ENCODE measurements around the gene ARSK.

ARSK gene

GRCh38 chr5:95554331-95554646 is 612 bp upstream of the ARSK start:
- H3K36me3 ChIP-seq (ENCODE audit: insufficient read depth, low read length): peaks cover 16% of the 10 kb centered on the region; the same call in 1 of the 2 replicates

GRCh38 chr5:95555553-95555952 is 652 bp downstream of the ARSK start:
- peaks cover 32% of the 10 kb centered on the region for H3K79me2 ChIP-seq (ENCODE audit: insufficient read depth, low read length)
- peak overlapping the region; percentile 85 for H3K9ac ChIP-seq (ENCODE audit: low read length)
- TF ChIP-seq EZH2 (IDR thresholded peaks at IDR 0.05; ENCODE audit: borderline replicate concordance, low read length): no peak
- TF ChIP-seq, protein P1, sequence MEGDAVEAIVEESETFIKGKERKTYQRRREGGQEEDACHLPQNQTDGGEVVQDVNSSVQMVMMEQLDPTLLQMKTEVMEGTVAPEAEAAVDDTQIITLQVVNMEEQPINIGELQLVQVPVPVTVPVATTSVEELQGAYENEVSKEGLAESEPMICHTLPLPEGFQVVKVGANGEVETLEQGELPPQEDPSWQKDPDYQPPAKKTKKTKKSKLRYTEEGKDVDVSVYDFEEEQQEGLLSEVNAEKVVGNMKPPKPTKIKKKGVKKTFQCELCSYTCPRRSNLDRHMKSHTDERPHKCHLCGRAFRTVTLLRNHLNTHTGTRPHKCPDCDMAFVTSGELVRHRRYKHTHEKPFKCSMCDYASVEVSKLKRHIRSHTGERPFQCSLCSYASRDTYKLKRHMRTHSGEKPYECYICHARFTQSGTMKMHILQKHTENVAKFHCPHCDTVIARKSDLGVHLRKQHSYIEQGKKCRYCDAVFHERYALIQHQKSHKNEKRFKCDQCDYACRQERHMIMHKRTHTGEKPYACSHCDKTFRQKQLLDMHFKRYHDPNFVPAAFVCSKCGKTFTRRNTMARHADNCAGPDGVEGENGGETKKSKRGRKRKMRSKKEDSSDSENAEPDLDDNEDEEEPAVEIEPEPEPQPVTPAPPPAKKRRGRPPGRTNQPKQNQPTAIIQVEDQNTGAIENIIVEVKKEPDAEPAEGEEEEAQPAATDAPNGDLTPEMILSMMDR (IDR thresholded peaks at IDR 0.05; ENCODE audit: low read length): no peak

More at GRCh38 chr5:95554331-95554646, 612 bp upstream of the ARSK start:
- H3K4me1 ChIP-seq (ENCODE audit: insufficient read depth, low read length, severe bottlenecking): peaks cover 21% of the 10 kb centered on the region
- no peaks in the 10 kb centered on the region for H3K9me3 ChIP-seq (ENCODE audit: low read length)
- no peak overlapping the region for H2AFZ ChIP-seq (ENCODE audit: low read length)
- H3K27me3 ChIP-seq (ENCODE audit: insufficient read depth, low read length): no peaks in the 10 kb centered on the region
- no peaks in the 10 kb centered on the region for H4K20me1 ChIP-seq (ENCODE audit: insufficient read depth, low read length)
- no peaks in the 10 kb centered on the region for H3F3A ChIP-seq (ENCODE audit: insufficient read depth, low read length)
- H3K4me3 ChIP-seq (ENCODE audit: low read depth, low read length, poor library complexity, severe bottlenecking): peak overlapping the region; percentile 86
- H3K79me2 ChIP-seq (ENCODE audit: insufficient read depth, low read length): peaks cover 32% of the 10 kb centered on the region
- H3K9ac ChIP-seq (ENCODE audit: low read length): peak overlapping the region; percentile 85
- peak overlapping the region; percentile 65 for H3K27ac ChIP-seq (ENCODE audit: low read depth, low read length, poor library complexity, severe bottlenecking)
- H3K9me2 ChIP-seq (ENCODE audit: low read depth, low read length): no peaks in the 10 kb centered on the region
- TF ChIP-seq, protein P1 (IDR thresholded peaks at IDR 0.05; ENCODE audit: low read length): no peak
- TF ChIP-seq EZH2 (IDR thresholded peaks at IDR 0.05; ENCODE audit: borderline replicate concordance, low read length): no peak
- H3K4me2 ChIP-seq (ENCODE audit: low read length): peak overlapping the region; percentile 72

DNA sequence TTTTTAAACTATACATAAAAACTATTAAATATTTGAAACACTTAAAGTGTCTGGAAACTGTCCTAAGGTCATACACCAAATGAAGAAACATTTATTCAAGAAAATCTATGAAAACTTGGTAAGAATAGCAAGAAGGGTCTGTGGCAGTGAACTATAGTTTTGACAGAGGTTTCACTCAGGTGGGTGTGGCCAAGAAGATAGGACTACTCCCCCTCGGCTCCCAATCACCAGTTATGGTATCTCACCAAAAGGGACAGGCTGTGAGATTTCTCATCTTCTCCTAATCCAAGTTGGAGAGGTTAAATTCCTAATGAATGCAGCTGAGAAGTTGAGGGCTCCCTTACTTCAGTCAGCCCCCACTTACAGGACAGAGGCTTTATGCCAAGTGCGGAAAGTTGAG is 2.9 kb downstream of the ARSK start:
- Histone ChIP-seq H2AFZ (ENCODE audit: low read length) (no peak overlapping the region), H3K4me3 (ENCODE audit: low read depth, low read length, poor library complexity, severe bottlenecking) (no peak overlapping the region), H3K9ac (ENCODE audit: low read length) (no peak overlapping the region), H3K9me2 (ENCODE audit: low read depth, low read length) (no peaks in the 10 kb centered on the region), H3K36me3 (ENCODE audit: insufficient read depth, low read length) (peaks cover 3% of the 10 kb centered on the region; the same call in 1 of the 2 replicates), H3K4me2 (ENCODE audit: low read length) (no peak overlapping the region), H4K20me1 (ENCODE audit: insufficient read depth, low read length) (no peaks in the 10 kb centered on the region), H3F3A (ENCODE audit: insufficient read depth, low read length) (no peaks in the 10 kb centered on the region), H3K27me3 (ENCODE audit: insufficient read depth, low read length) (no peaks in the 10 kb centered on the region), H3K27ac (ENCODE audit: low read depth, low read length, poor library complexity, severe bottlenecking) (no peak overlapping the region), H3K4me1 (ENCODE audit: insufficient read depth, low read length, severe bottlenecking) (peaks cover 21% of the 10 kb centered on the region), H3K79me2 (ENCODE audit: insufficient read depth, low read length) (peaks cover 26% of the 10 kb centered on the region), H3K9me3 (ENCODE audit: low read length) (no peaks in the 10 kb centered on the region)
- TF ChIP-seq, protein P1 (IDR thresholded peaks at IDR 0.05; ENCODE audit: low read length): no peak
- no peak for TF ChIP-seq EZH2 (IDR thresholded peaks at IDR 0.05; ENCODE audit: borderline replicate concordance, low read length)

More at GRCh38 chr5:95555553-95555952, 652 bp downstream of the ARSK start:
- Histone ChIP-seq H3K9me2 (ENCODE audit: low read depth, low read length) (no peaks in the 10 kb centered on the region), H3K4me1 (ENCODE audit: insufficient read depth, low read length, severe bottlenecking) (peaks cover 21% of the 10 kb centered on the region), H4K20me1 (ENCODE audit: insufficient read depth, low read length) (no peaks in the 10 kb centered on the region), H3K4me2 (ENCODE audit: low read length) (peak overlapping the region; percentile 92), H3K27ac (ENCODE audit: low read depth, low read length, poor library complexity, severe bottlenecking) (peak overlapping the region; percentile 65), H2AFZ (ENCODE audit: low read length) (peak overlapping the region; percentile 53; the same call in 1 of the 2 replicates), H3F3A (ENCODE audit: insufficient read depth, low read length) (no peaks in the 10 kb centered on the region), H3K27me3 (ENCODE audit: insufficient read depth, low read length) (no peaks in the 10 kb centered on the region), H3K9me3 (ENCODE audit: low read length) (no peaks in the 10 kb centered on the region), H3K36me3 (ENCODE audit: insufficient read depth, low read length) (peaks cover 7% of the 10 kb centered on the region; the same call in 1 of the 2 replicates), H3K4me3 (ENCODE audit: low read depth, low read length, poor library complexity, severe bottlenecking) (peak overlapping the region; percentile 86)

Measured in OCI-LY1 (cell line).